B cell (primary cell): ENCODE data around the gene NEUROG2. TPM values are rescaled to one million over a fixed set of nuclear protein-coding genes. Genes with fewer than 3 reads are reported as not detected.

ENCODE experiments used
- ATAC-seq: fragments of 200-7000 bp; cut with Tn5 transposase; one replicate; pipeline ENCODE4 v1.10.0; 2021; ENCODE audit warnings: low read depth, mild to moderate bottlenecking, moderate number of reproducible peaks, moderate library complexity
- CTCF ChIA-PET: fragments of 350-600 bp; sonication (Branson Sonifier 250); formaldehyde crosslinking; loops from one replicate; lab custom pipeline; 2021; ENCODE audit warnings: antibody characterized with exemption, inconsistent platforms; lab: Charles Lee
- POLR2A ChIA-PET: fragments of 350-600 bp; sonication (Branson Sonifier 250); formaldehyde crosslinking; loops from one replicate; lab custom pipeline; 2021; ENCODE audit warnings: antibody characterized with exemption; lab: Charles Lee
- DNase-seq: peaks from one replicate; pipeline ENCODE4 v3.0.0; 2013
- H2AFZ ChIP-seq: 2 replicates; pipeline ENCODE4 v1.6.1; 2012; ENCODE audit warnings: mild to moderate bottlenecking, low read depth, low read length; ENCODE audit not compliant: insufficient read depth, poor library complexity, severe bottlenecking
- H3K27ac ChIP-seq, 2 donors: 1 replicate in 1 of 2; 2 replicates in 1 of 2; pipeline ENCODE4 v1.5.1; 2012 to 2013; ENCODE audit warnings: low read length in 2 of 2, mild to moderate bottlenecking in 2 of 2, moderate library complexity in 1 of 2
- H3K27me3 ChIP-seq, 4 experiments: fragments of 200-600 bp in 1 of 4; sonication (generic) in 1 of 4; replicated peaks in 1 of 4; 1 replicate in 2 of 4; 2 replicates in 2 of 4; pipeline versions ENCODE4 v1.6.1 to v1.7.0; 2013 to 2016; ENCODE audit warnings: low read length in 3 of 4, mild to moderate bottlenecking in 2 of 4, mixed read lengths in 1 of 4, moderate library complexity in 1 of 4; ENCODE audit not compliant: insufficient read depth in 4 of 4, control insufficient read depth in 3 of 4; ENCODE audit errors: control extremely low read depth in 1 of 4
- H3K36me3 ChIP-seq, 2 experiments: replicated peaks in 1 of 2; 1 replicate in 1 of 2; 2 replicates in 1 of 2; pipeline versions ENCODE4 v1.6.1 to v1.7.1; 2013; ENCODE audit warnings: low read length in 1 of 2; ENCODE audit not compliant: insufficient read depth in 2 of 2, control insufficient read depth in 1 of 2; ENCODE audit errors: control extremely low read depth in 1 of 2, extremely low read depth in 1 of 2
- H3K4me1 ChIP-seq, 2 donors: fragments of 200-600 bp in 1 of 2; sonication (generic) in 1 of 2; 1 replicate in 1 of 2; 2 replicates in 1 of 2; pipeline versions ENCODE4 v1.5.1 to v1.6.1; 2013 to 2017; ENCODE audit warnings: low read length in 2 of 2; ENCODE audit not compliant: control insufficient read depth in 2 of 2, insufficient read depth in 2 of 2
- H3K4me2 ChIP-seq: replicated peaks from 2 replicates; pipeline ENCODE3; 2012; ENCODE audit warnings: mild to moderate bottlenecking, low read depth, low read length; ENCODE audit not compliant: poor library complexity, severe bottlenecking
- H3K4me3 ChIP-seq, 5 experiments: fragments of 200-600 bp in 1 of 5; sonication (generic) in 1 of 5; 1 replicate in 3 of 5; 2 replicates in 2 of 5; pipeline versions ENCODE4 v1.5.1 to v1.7.0; 2011 to 2016; ENCODE audit warnings: low read length in 4 of 5, mild to moderate bottlenecking in 4 of 5, low read depth in 2 of 5, control low read depth in 1 of 5, moderate library complexity in 1 of 5; ENCODE audit not compliant: insufficient read depth in 1 of 5; ENCODE audit errors: control extremely low read depth in 1 of 5, extremely low read depth in 1 of 5
- H3K79me2 ChIP-seq: fragments of 200-600 bp; sonication (generic); one replicate; pipeline ENCODE4 v1.6.0; 2016; ENCODE audit warnings: low read length; ENCODE audit not compliant: control insufficient read depth, insufficient read depth
- H3K9ac ChIP-seq: fragments of 200-600 bp; sonication (generic); 2 replicates; pipeline ENCODE4 v1.6.1; 2017; ENCODE audit warnings: mild to moderate bottlenecking, low read length, moderate library complexity
- H3K9me3 ChIP-seq, 3 donors: one replicate each; pipeline versions ENCODE4 v1.6.1 to v1.7.1; 2013; ENCODE audit warnings: low read length in 2 of 3; ENCODE audit not compliant: control insufficient read depth in 2 of 3, insufficient read depth in 1 of 3; ENCODE audit errors: control extremely low read depth in 1 of 3
- H4K20me1 ChIP-seq: 2 replicates; pipeline ENCODE4 v1.6.0; 2012; ENCODE audit warnings: mild to moderate bottlenecking, low read length; ENCODE audit not compliant: insufficient read depth, control insufficient read depth, poor library complexity, severe bottlenecking
- H3K27ac Mint-ChIP-seq: one replicate; pipeline ENCODE4 v1.8.0; 2021; ENCODE audit warnings: mixed read lengths
- H3K27me3 Mint-ChIP-seq: one replicate; pipeline ENCODE4 v1.8.0; 2021; ENCODE audit warnings: mixed read lengths
- H3K4me1 Mint-ChIP-seq: one replicate; pipeline ENCODE4 v1.8.0; 2021; ENCODE audit warnings: mixed read lengths
- H3K4me3 Mint-ChIP-seq: one replicate; pipeline ENCODE4 v1.8.0; 2021; ENCODE audit warnings: mixed read lengths
- H3K9me3 Mint-ChIP-seq: one replicate; pipeline ENCODE4 v1.8.0; 2022; ENCODE audit warnings: mixed read lengths; ENCODE audit not compliant: insufficient read depth
- EZH2 ChIP-seq: IDR thresholded peaks from 2 replicates; pipeline ENCODE4 v1.6.1; 2012; ENCODE audit warnings: borderline replicate concordance, low read depth, mild to moderate bottlenecking, moderate library complexity, low read length; ENCODE audit not compliant: insufficient read depth, poor library complexity, severe bottlenecking
- WGBS: methylation state at CpG from one replicate; pipeline ENCODE4 v1.1.5; 2013; ENCODE audit warnings: missing lambda C conversion rate; ENCODE audit not compliant: insufficient coverage; 5-methylcytosine and 5-hydroxymethylcytosine counted together
- intact Hi-C: fragments of 100-400 bp; cut with micrococcal nuclease; formaldehyde crosslinking; loops from one replicate; pipeline ENCODE4 v1.10.0; 2022
- polyA plus RNA-seq: library from polyadenylated mRNA; depleted of rRNA; stranded (reverse); fragments of >200 nt; gene quantifications from 2 replicates; pipeline ENCODE4 v1.2.3, GENCODE V29; 2012
- total RNA-seq, 2 donors: library from RNA; stranded (reverse); fragments of 120-200 nt in 1 of 2; gene quantifications; 1 replicate in 1 of 2; 2 replicates in 1 of 2; pipeline versions ENCODE4 v1.2.3 to v1.2.4, GENCODE V29; 2013 to 2022
- TF ChIP-seq, protein P1 (sequence below): fragments of 200-600 bp; IDR thresholded peaks from one replicate; pipeline ENCODE4 v1.8.0; 2022; ENCODE audit warnings: antibody characterized with exemption, mild to moderate bottlenecking

NEUROG2 gene
- total and polyA plus RNA-seq, 2 donors (not counting 1 experiment from before 2014, with no cell fraction given) = not detected

DNA sequence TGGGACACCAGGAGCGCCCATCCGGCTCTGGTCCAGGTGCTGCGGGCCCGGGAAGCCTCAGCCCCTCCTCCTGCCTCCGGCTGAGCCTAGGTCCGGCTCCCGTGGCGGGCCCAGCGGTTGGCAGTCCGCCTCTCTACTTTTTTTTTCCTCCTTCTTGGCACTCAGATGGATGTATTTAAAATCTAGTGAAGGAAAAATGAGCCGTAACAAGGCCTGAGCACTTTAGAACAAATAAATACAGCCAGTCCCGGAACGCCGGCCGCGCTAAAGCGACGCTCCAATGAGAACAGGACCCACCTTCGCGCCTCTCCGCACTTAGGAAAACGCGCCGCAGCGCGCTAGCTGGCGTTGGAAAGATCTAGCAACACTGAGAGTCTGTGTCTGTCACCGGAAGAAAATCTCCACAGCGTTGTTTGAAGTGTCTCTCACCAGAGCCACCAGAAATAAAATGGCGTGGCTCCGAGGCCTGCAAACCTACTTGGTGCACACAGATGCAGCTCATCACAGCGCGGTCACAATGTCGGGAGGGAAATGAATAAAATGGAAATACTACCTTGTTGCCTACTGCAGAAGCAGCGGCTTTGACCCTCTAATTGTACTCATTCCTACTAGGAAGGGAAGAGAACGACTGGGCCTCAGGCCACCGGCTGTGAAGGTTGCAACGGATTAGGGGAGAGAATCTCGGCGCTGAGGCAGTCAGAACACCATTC, 4.7 kb downstream of the NEUROG2 start:
- no peak overlapping the region for H3K27ac ChIP-seq
- Mint-ChIP-seq H3K4me3 (peak overlapping the region; percentile 53), H3K9me3 (peaks cover 5% of the 10 kb centered on the region), H3K4me1 (peaks cover 51% of the 10 kb centered on the region), H3K27me3 (peaks cover 85% of the 10 kb centered on the region), H3K27ac (no peak overlapping the region)
- peaks cover 45 to 65% of the 10 kb centered on the region in 2 donors for H3K4me1 ChIP-seq
- no peaks in the 10 kb centered on the region for H4K20me1 ChIP-seq
- peak overlapping the region; percentile 24 for H2AFZ ChIP-seq
- no peaks in the 10 kb centered on the region for H3K79me2 ChIP-seq
- H3K4me2 ChIP-seq = peak overlapping the region; percentile 67
- POLR2A ChIA-PET = interaction anchor here (0.7 to 1.4 kb wide), 2 partner anchors 9 to 11 kb away, joined by 4 to 8 read pairs; no protein-coding TSS in a partner anchor
- peak overlapping the region; percentile 48 for H3K9ac ChIP-seq
- peak; percentile 9 for TF ChIP-seq EZH2
- TF ChIP-seq, protein P1, sequence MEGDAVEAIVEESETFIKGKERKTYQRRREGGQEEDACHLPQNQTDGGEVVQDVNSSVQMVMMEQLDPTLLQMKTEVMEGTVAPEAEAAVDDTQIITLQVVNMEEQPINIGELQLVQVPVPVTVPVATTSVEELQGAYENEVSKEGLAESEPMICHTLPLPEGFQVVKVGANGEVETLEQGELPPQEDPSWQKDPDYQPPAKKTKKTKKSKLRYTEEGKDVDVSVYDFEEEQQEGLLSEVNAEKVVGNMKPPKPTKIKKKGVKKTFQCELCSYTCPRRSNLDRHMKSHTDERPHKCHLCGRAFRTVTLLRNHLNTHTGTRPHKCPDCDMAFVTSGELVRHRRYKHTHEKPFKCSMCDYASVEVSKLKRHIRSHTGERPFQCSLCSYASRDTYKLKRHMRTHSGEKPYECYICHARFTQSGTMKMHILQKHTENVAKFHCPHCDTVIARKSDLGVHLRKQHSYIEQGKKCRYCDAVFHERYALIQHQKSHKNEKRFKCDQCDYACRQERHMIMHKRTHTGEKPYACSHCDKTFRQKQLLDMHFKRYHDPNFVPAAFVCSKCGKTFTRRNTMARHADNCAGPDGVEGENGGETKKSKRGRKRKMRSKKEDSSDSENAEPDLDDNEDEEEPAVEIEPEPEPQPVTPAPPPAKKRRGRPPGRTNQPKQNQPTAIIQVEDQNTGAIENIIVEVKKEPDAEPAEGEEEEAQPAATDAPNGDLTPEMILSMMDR = no peak
- ATAC-seq (no peak), DNase-seq (no peak)
- CTCF ChIA-PET = interaction anchor here (0.8 to 2.0 kb wide), 4 partner anchors 9 to 183 kb away, joined by 3 to 14 read pairs (median 4); no protein-coding TSS in a partner anchor
- H3K27me3 ChIP-seq = peaks cover 4 to 79% (median 73%) of the 10 kb centered on the region in 4 experiments
- intact Hi-C loops = loop anchor here (2.0 to 10.0 kb wide), 3 partner anchors 14 to 1896 kb away; no protein-coding TSS in a partner anchor
- peaks cover 0 to 29% (median 6%) of the 10 kb centered on the region in 3 donors for H3K9me3 ChIP-seq
- no peaks in the 10 kb centered on the region for H3K36me3 ChIP-seq
- 16% methylated on average over 28 of the region's 40 CpGs for WGBS
- peak overlapping the region in 1 of 5 experiments; percentile 57 for H3K4me3 ChIP-seq
